Amniotic epithelial cell (primary cell): ENCODE results near the gene OGDHL.
"Not testable (repeated sequence)": the region's sequence is repeated elsewhere in the genome, so short reads cannot be mapped to it uniquely, and the experiment has no call there.

ENCODE experiments used
- DNase-seq: peaks from one replicate; pipeline ENCODE4 v3.0.0-alpha.2; 2010; ENCODE audit warnings: low read depth

OGDHL gene

DNA sequence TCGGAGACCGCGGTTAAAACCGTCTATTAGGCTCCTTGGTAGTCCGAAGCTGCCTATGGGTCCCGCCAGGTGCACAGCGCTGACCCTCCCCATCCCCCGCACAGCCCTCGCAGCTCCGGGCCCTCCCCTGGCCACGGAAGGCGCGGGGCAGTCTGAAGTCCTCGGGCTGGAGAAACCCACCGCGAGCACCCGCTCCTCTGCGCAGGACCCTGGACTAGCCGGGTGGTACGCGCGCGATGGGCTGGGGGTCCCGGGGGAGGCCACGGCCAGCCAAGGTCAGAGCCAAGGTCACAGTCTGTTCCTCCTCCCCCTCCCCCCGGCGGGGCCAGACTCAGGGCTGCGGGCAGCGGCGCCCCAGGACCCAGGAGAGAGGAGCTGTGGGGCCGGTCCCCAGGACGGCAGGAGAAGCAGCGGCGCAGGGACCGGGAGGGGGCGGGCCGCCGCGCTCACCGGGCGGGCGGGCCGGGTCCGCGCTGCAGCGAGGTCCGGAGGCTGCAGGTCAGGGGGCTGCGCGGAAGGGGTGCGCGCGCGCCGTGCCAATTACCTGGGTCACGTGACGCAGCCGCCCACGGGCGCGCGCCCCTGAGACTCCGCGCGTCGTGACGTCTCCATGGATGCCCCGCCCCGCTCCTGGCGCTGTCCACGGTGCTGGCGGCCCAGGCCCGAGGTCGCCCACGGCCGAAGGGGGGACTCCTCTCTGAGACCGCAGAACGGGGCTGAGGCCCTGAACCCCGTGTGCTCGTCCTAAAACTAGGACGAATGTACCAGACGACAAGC lies at the start of gene OGDHL:
Gene OGDHL (minus strand): TSS at position 535 of the 777 bp plus-strand sequence. CDS start 3,731 bp downstream, outside the sequence.
- DNase-seq, result peak; percentile 31

DNA sequence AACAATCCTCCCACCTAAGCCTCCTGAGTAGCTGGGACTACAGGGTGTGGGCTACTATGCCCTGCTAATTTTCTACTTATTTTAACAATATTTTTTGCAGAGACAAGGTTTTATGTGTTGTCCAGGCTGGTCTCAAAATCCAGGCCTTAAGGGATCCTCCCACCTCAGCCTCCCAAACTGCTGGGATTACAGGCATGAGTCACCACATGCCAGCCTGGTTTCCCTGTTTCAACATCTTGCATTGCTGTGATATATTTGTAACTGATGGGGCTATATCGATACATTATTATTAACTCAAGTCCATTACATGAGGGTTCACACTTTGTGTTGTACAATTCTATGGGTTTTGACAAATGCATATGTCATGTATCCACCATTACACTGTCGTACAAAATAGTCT lies 41.9 kb upstream of the OGDHL start:
- DNase-seq, result peak; percentile 4

DNA sequence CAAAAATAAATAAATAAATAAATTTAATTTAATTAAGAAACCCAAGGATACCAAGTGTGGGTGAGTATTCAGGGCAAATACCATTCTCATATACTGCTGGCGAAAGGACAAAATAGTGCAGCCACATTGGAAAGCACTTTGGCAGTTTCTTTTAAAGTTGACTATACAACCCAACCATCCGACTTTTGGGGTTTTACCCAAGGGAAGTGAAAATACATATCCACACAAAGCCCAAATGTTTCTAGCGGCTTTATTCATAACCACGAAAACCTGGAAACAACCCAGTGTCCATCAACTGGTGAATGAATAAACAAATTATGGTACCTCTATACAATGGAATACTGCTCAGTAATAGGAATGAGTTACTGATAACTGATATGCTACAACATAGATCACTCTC lies 36.2 kb upstream of the OGDHL start:
- DNase-seq, result no peak

DNA sequence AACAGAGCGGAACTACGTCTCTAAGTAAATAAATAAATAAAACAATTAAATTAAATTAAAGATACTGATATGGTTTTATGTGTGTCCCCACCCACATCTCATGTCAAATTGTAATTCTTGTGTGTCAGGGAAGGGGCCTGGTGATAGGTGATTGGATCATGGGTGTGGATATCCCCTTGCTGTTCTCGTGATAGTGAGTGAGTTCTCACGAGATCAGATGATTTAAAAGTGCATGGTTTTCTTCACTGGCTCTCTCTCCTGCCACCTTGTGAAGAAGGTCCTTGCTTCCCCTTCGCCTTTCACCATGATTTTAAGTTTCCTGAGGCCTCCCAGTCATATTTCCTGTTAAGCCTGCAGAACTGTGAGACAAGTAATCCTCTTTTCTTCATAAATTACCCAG lies 29.0 kb upstream of the OGDHL start:
- DNase-seq, result no peak

DNA sequence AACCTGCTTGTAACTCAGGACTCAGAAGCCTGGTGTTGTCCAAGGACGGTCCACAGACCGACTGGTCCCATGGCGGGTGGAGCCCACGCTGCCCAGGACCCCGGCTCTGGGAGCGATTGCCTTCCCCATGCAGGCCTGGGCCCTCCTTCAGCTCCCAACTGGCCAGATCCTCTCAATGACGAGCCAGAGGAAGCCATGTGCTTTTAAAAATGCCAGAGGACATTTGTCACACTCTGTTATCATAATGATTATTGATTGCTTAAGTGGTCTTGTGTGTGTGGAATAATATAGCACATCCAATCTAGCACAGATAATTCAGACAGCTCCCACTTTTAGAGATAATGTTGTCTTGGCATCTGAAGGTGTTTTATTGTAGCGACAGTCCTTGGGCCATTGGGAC lies 22.6 kb upstream of the OGDHL start:
- no peak for DNase-seq

DNA sequence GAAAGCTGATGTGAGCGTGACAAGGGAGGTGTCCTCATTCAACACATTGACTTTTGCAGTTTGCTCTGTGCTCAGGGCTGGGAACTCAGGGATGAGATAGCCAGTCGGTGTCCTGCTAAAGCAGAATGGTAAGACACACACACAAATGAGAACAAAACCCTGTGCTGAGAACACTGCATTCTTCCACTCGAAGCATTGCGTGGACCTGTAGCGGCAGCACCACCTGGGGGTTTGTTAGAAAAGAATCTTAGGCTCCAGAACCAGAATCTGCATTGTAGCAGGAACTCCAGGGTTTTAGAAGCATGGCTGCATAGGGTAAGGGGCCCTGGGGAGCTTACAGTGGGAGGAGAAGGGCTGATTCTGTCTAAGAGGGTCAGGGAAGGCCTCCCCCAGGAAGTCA lies 21.5 kb upstream of the OGDHL start:
- no peak for DNase-seq

DNA sequence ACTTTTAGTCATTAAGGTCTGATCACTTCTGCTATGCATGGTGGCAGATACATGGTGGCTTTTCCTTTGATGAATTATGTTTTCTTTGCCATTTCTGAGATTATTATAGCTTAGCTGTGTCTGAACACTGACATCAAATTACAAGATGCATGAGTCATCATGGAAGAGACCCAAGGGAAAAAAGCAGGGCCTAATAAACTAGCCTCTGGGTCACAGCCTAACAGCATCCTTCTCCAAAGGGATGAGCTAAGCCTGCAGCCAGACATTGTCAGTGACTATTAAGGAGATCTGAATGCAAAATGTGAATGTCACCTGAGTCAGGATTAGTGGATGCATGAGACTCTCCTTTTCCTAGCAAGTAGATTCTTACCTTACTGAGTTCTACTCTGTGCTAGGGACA lies 19.1 kb upstream of the OGDHL start:
- no peak for DNase-seq

DNA sequence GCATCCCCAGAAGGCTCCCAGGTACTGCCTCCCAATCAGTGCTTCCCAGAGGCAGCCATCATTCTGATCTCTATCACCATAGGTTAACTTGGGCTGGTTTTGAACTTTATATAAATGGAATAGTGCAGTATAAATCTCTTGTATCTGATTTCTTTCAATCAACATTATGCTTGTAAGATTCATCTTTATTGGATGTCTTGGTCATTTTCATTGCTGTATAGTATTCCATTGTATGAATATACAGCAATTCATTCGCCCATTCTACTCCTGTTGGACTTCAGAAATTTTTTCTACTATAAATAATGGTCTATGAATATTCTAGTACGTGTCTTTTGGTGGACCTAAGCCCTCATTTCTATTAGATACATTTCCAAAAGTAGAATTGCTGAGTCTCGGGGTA lies 16.1 kb upstream of the OGDHL start:
- no peak for DNase-seq

DNA sequence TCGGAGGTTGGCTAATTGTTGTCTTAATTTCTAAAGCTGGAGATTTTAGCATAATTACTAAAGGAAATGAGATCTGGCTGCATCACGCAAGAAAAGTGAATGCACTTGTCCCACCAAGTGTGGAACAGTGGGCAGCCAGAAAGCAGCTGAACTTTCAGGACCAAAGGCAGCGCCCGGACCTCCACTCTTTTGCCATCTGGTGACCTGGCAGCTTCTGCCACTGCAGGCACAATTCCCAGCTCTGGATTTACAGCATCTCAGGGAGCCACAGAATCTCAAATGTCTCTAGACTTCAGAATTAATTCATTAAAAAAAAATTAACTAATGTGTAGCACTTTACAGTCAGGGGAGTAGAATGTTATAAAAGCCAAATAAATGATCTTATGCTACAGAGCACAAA lies 14.7 kb upstream of the OGDHL start:
- DNase-seq, result no peak

DNA sequence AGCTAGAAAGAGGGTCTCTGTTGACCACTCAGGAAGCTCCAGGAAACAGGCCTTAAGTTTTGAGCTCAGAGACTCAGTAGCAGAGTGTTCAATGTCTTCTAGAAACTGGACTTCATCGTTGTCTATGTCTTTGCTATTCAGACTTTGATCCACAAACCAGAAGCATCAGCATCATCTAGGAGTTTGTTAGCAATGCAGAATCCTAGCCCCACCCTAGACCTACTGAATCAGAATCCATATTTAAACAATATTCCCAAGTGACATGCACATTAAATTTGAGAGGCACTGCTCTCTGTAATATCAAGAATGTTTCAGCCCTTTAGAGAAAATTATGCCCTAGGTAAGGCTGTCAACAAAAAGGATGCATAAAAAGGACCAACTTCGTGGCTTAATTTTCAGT lies 12.9 kb upstream of the OGDHL start:
- DNase-seq, result no peak

DNA sequence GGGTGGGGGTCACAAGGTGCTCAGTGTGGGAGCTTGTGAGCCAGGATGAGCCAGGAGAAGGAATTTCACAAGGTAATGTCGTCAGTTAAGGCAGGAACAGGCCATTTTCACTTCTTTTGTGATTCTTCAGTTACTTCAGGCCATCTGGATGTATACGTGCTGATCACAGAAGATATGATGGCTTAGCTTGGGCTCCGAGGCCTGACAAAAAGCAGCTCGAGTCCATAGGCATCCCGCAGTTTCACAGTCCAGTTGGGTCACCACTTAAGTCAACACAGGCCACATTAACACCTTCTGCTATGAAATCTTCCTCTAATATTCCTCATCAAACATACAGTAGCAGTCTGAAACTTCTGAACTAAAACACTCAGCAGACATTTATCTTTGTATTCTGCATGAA lies 10.8 kb upstream of the OGDHL start:
- not testable (repeated sequence) for DNase-seq

DNA sequence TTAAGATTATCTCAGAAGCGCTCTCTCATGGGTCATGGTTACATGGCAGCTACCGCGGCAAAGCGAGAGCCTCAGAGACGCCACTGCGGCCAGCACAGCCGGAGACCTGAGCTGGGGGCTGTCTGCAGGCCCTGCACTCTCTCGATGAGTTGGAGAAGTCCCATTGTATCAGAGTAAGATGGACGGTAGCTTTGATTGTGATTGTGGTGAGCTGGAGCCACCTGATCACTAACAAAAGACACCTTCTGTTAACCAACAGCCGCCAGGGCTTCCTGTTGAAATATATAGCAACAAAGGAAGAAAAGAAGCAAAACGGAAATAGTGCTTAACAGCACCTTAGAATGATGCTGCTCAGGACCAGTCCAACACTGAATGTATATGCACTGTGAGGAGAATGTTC lies 8.9 kb upstream of the OGDHL start:
- not testable (repeated sequence) for DNase-seq

DNA sequence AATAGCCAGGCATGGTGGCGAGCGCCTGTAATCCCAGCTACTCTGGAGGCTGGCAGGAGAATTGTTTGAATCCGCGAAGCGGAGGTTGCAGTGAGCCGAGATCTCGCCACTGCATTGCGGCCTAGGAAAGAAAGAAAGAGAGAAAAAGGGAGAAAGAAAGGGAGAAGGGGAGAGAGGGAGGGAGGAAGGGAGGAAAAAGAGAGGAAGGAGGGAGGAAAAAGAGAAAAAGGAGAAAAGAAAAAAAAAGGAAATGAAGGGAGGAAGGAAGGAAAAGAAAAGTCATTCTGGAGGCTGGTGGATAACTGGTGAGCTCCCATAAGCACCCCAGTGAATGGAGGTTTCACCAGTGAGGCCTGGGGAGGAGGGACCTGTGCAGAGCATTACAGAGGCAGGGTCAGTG lies 7.6 kb upstream of the OGDHL start:
- DNase-seq, result no peak

DNA sequence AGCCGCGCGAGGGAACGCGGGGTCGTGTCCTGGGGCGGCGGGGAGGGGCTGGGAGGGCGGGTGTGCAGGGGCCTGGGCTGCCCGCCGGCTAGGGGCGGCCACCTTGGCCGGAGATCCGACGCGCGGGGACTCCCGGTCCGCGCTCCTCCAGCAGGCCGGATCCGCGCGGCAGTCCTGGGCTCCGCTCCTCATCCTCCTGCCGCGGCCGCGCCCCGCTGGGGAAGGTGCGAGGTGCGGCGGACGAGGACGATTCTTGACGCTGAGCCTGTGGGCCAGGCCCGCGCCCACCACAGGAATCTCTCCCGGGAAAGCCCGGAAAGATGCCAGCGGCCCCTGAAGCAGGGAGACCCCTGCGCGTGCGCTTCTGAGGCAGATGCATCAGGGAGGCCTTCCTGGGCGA lies 6.6 kb upstream of the OGDHL start:
- no peak for DNase-seq

DNA sequence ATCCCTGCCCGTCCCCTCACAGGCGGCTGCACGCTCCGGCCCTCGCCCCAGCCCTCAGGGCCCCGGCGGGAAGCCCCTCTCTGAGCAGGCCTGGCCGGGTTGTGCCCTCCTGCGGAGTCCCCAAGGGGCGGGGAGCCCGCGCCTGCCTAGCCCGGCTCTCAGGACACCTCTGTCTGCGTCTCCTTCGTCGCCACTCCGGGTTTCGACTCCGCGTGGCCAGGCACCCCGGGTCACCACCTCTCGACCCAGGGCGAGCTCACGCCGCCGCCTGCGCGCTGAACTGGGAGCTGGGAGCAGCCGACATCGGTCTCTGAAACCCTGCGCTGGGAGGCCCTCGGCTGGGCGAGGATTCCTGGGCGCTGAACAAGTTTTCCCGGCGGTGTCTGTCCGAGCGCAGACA lies 6.2 kb upstream of the OGDHL start:
- no peak for DNase-seq

DNA sequence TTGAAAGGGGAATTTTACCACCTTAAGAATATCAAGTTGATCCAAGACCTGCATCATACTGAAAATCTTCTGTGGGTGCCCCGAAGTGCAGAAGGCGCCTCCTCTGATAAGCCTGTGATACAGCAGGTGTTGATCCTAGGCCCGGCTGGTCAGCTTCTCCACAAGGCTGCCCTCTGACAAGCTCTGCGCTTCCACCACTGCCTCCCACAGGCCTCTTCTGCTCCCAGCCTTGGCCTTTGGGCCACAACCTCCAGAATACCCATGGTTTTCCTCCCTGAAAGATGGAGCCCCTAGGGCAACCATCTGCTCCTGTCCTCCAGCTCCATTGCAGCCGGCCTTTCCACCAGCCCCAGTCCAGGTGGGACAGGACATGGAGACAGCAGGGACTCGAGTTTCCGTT lies 5.6 kb upstream of the OGDHL start:
- DNase-seq, result no peak

DNA sequence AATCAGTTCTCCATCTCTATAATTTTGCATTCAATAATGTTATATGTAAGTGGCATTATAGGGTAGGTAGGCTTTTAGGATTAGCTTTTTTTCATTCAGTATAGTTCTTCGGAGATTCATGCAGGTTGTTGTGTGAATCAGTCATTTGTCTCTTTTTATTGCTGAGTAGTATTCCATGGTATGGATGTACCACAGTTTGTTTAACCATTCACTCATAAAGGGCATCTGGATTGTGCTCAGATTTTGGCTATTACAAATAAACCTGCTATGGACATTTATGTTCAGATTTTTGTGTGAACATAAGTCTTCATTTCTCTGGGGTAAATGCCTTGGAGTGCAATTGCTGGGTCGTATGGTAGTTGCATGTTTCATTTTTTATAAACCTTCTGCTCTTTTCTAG lies 4.4 kb upstream of the OGDHL start:
- no peak for DNase-seq

DNA sequence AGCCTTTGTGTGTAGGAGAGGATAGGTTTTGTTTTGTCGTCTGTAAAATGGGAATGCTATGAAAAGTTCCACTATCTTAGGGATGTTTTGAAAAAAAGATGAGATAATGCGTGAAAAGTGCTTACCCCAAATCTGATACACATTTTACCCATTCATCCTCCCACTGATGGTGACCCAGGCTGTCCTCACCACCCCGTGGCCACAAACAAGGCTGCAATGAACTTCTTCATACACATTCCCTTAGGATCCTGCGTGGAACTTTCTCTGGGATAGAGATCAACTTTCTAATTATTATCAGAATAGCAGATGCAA lies 399 bp upstream of the OGDHL start:
- DNase-seq, result no peak

DNA sequence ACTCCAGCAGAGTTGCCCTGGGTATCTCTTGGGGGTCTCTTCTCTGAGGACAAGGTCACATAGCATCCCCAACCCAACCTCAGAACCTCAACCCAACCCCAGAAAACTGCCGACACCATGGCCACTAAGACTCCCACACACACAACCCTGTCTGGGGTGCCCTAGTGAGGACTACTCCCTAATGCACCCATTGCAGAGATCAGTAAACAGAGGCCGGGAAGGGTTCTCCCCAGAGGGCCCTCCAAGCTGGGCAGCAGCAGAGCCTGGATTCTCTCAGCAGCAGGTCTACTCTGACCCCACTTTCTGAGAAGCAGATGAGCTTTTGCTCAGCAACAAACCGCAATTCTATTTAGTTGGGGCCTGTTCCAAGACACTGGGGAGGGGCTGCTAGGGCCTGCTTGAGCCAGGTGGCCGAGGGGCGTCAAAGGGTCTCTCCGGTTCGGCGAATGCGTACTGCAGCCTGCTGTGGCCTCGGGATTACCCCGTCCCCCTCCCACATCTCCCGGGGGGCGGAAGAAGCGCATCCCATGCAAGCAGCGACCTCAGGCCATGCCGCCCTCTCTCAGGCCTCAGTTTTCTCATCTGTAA lies 828 bp downstream of the OGDHL start:
- no peak for DNase-seq

DNA sequence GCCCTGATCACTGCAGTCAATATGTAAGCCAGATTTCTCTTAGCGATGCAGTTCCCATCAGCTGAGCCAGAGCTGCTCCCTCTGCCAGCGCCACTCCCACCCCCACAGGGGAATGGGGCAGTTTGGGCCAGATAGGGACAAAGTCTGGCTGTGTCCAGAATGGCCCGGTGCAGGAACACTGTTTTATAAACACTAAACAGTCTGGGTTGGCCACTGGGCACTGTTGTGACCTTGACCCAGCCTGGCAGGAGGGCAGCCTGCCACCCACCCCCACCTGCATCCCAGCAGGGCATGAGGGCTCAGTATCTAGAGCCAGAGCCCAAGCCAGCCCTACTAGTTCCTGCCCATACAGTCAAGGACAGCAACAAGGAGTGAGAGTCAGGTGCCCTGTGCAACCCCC lies 1.3 kb downstream of the OGDHL start:
- DNase-seq, result no peak

DNA sequence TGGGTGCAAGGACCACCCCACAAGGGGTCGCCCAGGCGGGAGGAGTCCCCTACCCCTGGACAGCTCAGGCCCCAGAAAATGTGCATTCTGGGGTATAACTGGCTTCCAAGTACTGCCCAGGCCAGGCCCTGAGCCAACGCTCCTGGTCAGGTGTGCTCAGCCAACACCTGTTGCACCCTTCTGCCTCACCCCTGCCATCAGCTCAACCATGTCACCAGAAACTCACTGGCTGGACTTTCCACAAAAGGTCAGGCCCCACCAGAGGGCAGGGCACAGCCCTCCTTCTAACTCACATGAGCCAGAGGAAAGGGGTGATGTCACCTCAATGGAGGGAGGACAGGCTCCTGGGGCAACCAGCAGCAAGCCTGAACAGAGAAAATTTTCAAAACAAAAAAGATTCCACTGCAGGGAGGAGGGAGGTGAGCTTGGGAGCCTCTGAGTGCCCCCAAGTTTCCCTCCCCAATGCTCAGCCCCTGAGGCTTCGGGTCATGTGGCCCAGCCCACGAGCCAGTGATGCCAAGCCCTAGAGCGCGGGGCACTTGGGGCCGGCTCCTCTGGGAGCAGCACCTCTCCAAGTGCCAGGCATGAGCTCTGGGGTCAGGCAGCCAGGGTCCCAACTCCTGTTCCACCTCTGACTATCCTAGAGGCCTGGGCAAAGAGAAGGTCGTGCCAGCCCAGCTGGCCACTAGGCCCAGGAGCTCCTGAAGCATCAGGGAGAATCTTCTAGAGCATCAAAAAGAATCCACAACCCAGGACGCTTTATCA lies 2.2 kb downstream of the OGDHL start:
- DNase-seq, result no peak

DNA sequence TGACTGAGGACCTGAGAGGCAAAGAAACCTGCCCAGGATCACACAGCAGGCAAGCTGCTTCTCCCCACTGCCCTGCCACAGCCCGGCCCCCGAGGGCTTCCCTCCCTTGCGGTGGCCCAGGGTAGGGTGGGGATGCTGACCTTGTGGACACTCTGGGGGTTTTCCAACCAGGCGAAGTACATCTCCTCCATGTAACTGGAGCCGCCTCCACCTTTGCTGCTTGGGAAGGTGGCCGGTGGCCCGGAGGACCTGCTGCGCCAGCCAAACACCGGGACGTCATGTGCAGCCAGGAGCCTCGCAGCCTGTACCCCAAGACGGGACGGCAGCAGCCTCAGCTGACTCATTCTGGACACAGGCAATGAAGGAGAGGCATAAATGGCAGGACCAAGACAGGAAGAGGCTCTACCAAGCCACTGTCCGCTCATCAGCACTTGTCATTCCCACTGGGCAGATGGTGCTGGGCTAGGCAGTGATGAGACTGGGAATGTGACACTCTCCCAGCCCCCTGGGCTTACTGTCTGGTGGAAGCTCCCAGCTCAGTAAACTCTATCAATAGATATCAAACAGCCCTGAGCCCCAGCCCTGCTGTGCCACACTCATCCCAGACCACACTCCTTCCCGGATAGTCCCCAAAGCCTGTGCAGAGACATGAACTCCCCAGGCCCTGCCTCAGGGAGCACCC lies 3.7 kb downstream of the OGDHL start:
- no peak for DNase-seq

DNA sequence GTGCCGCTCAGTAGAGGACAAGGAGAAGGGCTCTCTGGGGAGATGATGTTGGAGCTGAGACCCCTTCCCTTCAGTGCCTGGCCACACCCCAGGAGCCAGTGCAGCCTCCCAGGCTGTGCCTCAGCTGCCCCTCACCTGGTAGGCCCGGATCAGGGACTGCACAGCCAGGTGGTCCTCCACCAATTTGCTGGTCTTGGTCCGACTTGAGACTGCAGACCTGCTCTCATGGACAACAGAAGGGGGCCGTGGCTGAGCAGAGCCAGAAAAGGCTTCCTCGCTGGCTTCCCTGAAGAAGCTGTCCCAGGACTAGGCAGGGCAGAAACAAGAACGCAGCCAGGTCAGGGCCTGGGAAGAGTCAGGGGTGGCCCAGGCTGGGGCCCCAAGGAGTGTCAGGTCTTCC lies 5.5 kb downstream of the OGDHL start:
- no peak for DNase-seq
